Left cardiac atrium (tissue), 4 donors: ENCODE data around the gene CCDC8. TPM values are rescaled to one million over a fixed set of nuclear protein-coding genes. Genes with fewer than 3 reads are reported as not detected.
"Not testable (repeated sequence)": the region's sequence is repeated elsewhere in the genome, so short reads cannot be mapped to it uniquely, and the experiment has no call there.

Experiments used
- ATAC-seq, 2 donors: fragments of 200-7000 bp; cut with Tn5 transposase; one replicate each; pipeline ENCODE4 v1.9.1; 2020; ENCODE audit warnings: mild to moderate bottlenecking in 2 of 2, moderate library complexity in 2 of 2
- DNase-seq: peaks from one replicate; pipeline ENCODE4 v3.0.0-alpha.2; 2020
- intact Hi-C, 2 donors: fragments of 100-400 bp; cut with DNase I; formaldehyde crosslinking; loops; one replicate each; pipeline versions ENCODE4 v1.14.1 to v1.15.1; 2022 to 2023
- total RNA-seq, 2 donors: library from RNA; stranded (reverse); fragmentation: NEBNext Ultra II Directional; extraction: Animal tissue kit (Norgen Biotek cat#: 25700); gene quantifications; one replicate each; pipeline ENCODE4 v1.2.1, GENCODE V29; 2021
- donor health status: DM: no; HTN: yes; CAD: no.
- donor health status: DM: no; HTN: yes; CAD: no; lungs with severe emphysema.
- donor health status: DM: yes; HTN: yes; CAD: no.
- donor health status: Dilated cardiomyopathy.

Gene CCDC8
- total RNA-seq, 2 donors from 2014 or later: 29.6 to 38.4 TPM

GRCh38 chr19:46431824-46432223, 18.5 kb upstream of the CCDC8 start:
- no peak for ATAC-seq
- intact Hi-C loops: no loop called here
- no peak for DNase-seq

DNA sequence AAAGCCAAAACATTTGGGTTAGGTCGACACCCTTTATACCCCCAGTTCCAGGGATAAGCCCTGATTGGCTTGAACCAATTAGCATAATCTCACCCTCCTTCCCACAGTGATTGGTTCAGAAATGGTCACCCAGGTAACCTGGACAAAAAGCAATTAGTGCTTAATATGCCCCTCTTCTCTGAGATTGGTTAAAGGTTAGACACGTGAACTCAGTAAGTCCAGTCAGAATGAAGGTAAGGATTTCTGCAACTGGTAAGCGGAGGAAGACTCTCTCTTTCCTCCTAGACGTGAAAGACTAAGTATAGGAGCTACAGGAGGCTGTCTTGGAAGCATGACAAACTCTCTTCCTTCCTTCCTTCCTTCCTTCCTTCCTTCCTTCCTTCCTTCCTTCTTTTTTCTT, 16.6 kb upstream of the CCDC8 start:
- intact Hi-C loops: no loop called here
- no peak for DNase-seq
- ATAC-seq: no peak

DNA sequence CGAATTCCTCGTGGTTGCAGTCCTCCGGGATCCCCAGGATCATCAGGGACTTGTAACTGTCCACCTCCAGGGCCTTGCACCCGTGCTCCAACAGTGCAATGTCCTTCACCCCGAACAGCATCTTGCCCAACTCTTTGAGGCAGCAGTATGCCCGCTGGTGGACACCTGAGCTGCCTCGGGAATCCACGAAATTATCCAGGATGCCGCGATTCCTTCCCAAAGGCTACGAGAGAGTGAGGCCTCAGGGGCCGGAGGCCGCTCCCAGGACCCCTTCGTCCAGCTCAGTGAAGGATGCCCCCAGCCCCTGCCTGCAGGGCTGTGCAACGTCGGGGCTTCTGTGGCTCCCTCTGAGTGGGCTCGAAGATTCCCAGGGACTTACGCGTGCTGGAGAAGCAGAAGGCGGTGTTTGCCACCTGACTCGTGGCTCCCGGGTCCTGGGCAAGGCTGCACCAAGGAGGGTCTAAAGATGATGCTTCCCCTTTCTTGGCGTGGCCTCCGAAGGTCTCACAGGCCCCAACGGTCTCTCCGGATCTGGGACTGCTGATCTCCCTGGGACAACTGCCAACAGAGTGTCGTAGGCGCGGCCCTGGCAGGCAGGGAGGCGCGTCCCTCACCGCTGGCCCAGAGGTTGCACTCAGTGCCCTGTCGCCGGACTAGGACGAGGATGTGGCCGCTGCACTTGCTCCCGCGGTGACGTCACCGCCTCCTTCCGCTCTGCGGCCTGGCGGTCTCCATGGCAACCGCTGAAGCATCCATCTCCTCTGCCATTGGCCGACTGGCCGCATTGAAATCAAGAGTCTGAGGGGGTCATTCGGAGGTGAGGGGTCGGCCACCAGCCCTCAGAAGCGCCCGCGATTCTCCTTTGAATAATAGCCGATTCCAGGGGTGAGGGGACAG, 15.1 kb upstream of the CCDC8 start, which contains the start of gene PNMA8C:
Gene PNMA8C (minus strand): TSS at position 698 of the 897 bp plus-strand sequence. CDS start 577 bp downstream, at position 121.
- intact Hi-C loops: no loop called here
- peak; percentile 89 for DNase-seq
- ATAC-seq: peak; percentile 66 to 79

DNA sequence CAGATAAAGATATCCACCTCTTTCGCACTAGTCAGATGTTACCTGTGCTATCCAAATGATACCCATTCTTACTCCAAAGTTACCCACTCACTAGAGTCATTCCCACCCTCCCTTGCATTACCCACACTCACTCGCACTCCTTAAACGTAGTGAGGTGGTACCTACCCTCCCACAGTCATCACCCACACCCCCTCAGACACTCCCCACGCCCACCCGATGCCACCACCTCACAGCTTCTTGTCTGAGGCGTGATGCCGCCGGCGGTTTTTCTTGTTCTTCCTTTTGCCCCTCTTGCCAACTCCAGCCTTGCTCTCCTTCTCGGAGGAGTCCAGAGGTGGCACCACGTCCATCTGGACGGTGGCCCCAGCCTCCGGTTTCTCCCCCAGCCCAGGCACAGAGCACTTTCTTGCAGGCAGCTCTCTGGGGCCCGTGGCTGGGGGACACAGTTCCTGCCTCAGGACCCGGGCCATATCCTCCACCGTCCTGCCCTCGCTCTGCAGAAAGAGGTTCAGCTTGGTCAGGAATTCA, 14.2 kb upstream of the CCDC8 start:
- ATAC-seq (no peak), DNase-seq (no peak)
- intact Hi-C loops: no loop called here

DNA sequence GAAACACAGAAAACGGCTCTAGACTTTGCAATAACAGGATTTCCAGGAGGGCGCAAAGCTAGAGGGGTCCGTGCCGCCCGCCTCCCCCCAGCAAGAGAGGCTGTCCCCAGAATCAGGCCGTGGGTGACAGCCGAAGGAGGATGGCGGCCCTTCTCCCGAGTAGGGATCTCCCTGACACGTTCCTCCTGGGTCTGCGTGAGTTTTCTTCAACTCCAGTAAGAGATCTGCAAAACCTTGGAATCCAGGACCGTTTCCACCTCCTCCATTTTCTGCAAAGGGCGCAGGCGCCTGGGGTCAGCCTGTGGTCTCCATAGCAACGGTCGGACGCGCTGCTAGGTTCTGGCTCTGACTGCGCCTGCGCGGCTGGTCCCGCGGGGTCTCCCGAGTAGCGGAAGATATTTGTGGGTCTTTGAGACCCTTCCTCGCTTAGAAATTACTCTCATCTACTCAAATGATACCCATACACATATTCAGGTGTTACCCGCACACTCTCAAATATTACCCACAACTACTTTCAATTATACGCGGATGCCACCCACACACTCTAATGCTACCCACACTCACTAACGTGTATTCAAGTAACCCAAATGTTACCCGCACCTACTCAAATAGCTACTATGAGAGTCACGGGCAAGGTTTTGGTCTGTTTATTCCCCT, 13.3 kb upstream of the CCDC8 start:
- peak; percentile 88 for DNase-seq
- intact Hi-C loops: no loop called here
- peak; percentile 76 to 89 for ATAC-seq

- intact Hi-C loops: no loop called here
- DNase-seq (no peak), ATAC-seq (peak; percentile 17 to 42)
These were observed 12.7 kb upstream of the CCDC8 start for GRCh38 chr19:46426035-46426505.

- ATAC-seq (no peak), DNase-seq (no peak)
- intact Hi-C loops: no loop called here
These were observed 9.8 kb upstream of the CCDC8 start for GRCh38 chr19:46423188-46423587.

GRCh38 chr19:46422344-46422743, 9.0 kb upstream of the CCDC8 start:
- DNase-seq (no peak), ATAC-seq (no peak)
- intact Hi-C loops: no loop called here

- intact Hi-C loops: no loop called here
- ATAC-seq (no peak), DNase-seq (no peak)
These were observed 6.7 kb upstream of the CCDC8 start for GRCh38 chr19:46420056-46420455.

- peak; percentile 48 to 71 for ATAC-seq
- intact Hi-C loops: not testable (repeated sequence)
These were observed 2.7 kb upstream of the CCDC8 start for GRCh38 chr19:46415804-46416709.

GRCh38 chr19:46414899-46415298, 1.5 kb upstream of the CCDC8 start:
- intact Hi-C loops, ATAC-seq, DNase-seq: not testable (repeated sequence)

More at GRCh38 chr19:46415804-46416709, 2.7 kb upstream of the CCDC8 start:
- peak; percentile 94 for DNase-seq

DNA sequence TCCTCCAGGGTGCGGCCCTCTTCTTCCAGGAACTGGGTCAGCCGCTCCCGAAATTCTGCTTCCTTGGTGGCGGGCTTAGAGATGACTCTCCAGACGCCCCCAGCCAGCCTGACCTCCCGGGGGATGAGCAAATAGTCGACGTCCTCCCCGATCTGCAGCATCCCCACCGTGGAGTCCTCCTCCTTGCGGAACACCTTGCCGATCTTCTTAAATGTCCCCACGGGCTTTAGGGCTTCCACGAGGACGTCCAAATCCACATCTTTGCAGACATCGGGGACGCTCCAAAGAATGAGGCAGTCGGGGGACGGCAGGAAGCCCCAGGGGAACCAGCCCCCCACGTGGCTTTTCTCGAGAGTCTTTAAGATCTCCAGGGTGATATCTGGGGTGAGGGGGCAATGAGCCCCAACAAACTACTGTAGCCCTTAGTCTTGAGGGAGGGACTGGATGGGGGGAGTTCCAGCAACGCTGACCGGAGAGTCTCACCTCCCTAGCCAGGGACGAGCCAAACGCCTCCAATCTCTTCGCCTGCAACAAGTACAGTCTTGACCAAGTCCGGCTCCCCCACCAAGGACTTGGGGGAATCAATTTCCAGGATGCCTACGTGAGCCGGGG, 608 bp downstream of the CCDC8 start:
- ATAC-seq: peak; percentile 2 to 5
- DNase-seq: no peak
- intact Hi-C loops: no loop called here

GRCh38 chr19:46411925-46412649, 1.3 kb downstream of the CCDC8 start:
- intact Hi-C loops: no loop called here
- no peak for ATAC-seq
- no peak for DNase-seq

- ATAC-seq: no peak
- no peak for DNase-seq
- intact Hi-C loops: no loop called here
These were observed 2.1 kb downstream of the CCDC8 start for GRCh38 chr19:46411088-46411924.

DNA sequence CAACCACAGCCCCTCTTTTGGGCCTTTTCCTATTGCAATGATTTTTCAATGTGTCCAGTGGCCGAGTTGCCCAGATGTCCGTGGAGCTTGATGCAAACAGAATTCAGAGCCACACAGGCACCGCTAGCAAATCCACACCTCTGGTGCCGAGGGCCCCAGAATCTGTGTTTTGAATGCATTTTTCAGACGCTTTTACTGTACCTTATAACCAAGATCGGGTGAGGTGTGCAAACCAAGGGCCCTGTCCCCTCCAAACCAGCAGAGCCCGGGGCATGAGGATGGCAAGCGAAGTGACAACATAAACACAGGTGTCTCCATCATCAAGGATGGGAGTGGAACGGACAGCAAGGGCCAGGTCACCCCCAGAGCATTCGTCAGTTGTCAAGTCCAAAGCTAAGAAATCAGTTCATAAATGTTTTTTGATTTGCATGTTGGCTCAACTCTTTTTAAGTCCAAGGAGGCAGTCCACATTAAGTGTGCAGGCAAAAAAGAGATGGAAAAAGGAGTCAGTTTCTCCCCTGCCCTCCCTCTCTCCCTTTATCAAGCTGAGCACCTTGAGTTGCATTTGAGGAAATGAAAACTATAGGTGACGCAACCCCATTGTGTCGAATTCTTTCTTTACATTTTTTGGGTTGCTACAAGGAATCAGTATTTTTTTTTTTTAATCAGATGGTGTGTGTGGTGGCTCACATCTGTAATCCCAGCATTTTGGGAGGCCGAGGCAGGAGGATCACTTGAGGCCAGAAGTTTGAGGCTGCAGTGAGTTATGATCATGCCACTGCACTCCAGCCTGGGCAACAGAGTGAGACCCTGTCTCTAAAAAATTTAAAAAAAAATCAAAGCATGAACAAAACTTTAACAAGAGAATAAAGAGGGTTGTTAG, 2.9 kb downstream of the CCDC8 start:
- DNase-seq: no peak
- ATAC-seq: no peak
- intact Hi-C loops: no loop called here

DNA sequence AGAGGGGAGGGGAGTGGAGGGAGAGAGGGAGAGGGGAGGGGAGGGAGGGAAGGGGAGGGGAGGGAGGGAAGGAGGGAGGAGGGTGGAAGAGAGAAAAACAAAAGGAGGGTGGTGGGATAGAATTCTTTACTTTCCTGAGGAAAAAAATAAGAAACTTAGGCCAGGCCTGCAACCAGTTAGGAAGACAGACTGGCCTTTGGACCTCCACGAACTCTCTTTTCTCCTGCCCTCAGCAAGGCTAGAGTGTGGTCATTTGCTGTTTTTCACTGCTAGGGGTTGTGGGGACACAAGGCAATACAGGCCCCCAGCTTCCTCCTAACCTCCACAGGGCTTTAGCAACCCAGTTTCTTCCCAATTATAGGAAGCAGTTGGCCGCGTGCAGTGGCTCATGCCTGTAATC, 4.2 kb downstream of the CCDC8 start:
- ATAC-seq (no peak), DNase-seq (no peak)
- intact Hi-C loops: no loop called here
